CD4-positive, alpha-beta T cell treated with Interleukin-17A for 4 hours (primary cell): ENCODE measurements around the gene ZNF266.

Source experiments
- DNase-seq: peaks from one replicate; pipeline ENCODE4 v3.0.0-alpha.2; 2020; ENCODE audit warnings: mixed read lengths

ZNF266 gene

GRCh38 chr19:9435279-9436268 lies at the start of gene ZNF266:
Gene ZNF266 (minus strand): TSS chr19:9435573. CDS start chr19:9420089, 15,484 bp downstream.
- DNase-seq: peak; percentile 93

- no peak for DNase-seq
Measured at GRCh38 chr19:9485140-9485539, 49.8 kb upstream of the ZNF266 start.

- DNase-seq: no peak
Measured at GRCh38 chr19:9474975-9475374, 39.6 kb upstream of the ZNF266 start.

- no peak for DNase-seq
Measured at GRCh38 chr19:9467161-9467560, 31.8 kb upstream of the ZNF266 start.

- no peak for DNase-seq
Measured at GRCh38 chr19:9461938-9462337, 26.6 kb upstream of the ZNF266 start.

GRCh38 chr19:9456018-9456689 lies 20.8 kb upstream of the ZNF266 start:
- DNase-seq: no peak

GRCh38 chr19:9453953-9454352 lies 18.6 kb upstream of the ZNF266 start:
- no peak for DNase-seq

- no peak for DNase-seq
Measured at GRCh38 chr19:9445037-9445436, 9.7 kb upstream of the ZNF266 start.

- DNase-seq: no peak
Measured at GRCh38 chr19:9436358-9436757, 985 bp upstream of the ZNF266 start.

GRCh38 chr19:9431475-9431874 lies 3.9 kb downstream of the ZNF266 start:
- peak; percentile 42 for DNase-seq

GRCh38 chr19:9430444-9430843 lies 4.9 kb downstream of the ZNF266 start:
- DNase-seq: no peak

- DNase-seq: no peak
Measured at GRCh38 chr19:9427941-9428340, 7.4 kb downstream of the ZNF266 start.

GRCh38 chr19:9413240-9413954 lies 22.0 kb downstream of the ZNF266 start:
- no peak for DNase-seq

- DNase-seq: no peak
Measured at GRCh38 chr19:9407827-9408226, 27.5 kb downstream of the ZNF266 start.

- peak; percentile 60 for DNase-seq
Measured at GRCh38 chr19:9406798-9407352, 28.5 kb downstream of the ZNF266 start.

GRCh38 chr19:9381361-9381785 lies 54.0 kb downstream of the ZNF266 start:
- no peak for DNase-seq

GRCh38 chr19:9370738-9371619 lies 64.4 kb downstream of the ZNF266 start:
- no peak for DNase-seq

- no peak for DNase-seq
Measured at GRCh38 chr19:9362905-9363304, 72.5 kb downstream of the ZNF266 start, which contains the start of gene ZNF177. Gene ZNF177 (plus strand): TSS chr19:9363013. CDS start chr19:9378312, 15,299 bp downstream.
